WTC11 (cell line): ENCODE measurements around the gene KRTAP10-2. TPM values are rescaled to one million over a fixed set of nuclear protein-coding genes. Genes with fewer than 3 reads are reported as not detected.

Experiments
- ATAC-seq: fragments of 200-7000 bp; cut with Tn5 transposase; 2 replicates; pipeline ENCODE4 v1.10.0; 2021; ENCODE audit warnings: mild to moderate bottlenecking, moderate library complexity
- CTCF ChIA-PET: fragments of 300-600 bp; sonication (Branson Sonifier 250); formaldehyde crosslinking; loops from one replicate; lab custom pipeline; 2021; ENCODE audit warnings: antibody characterized with exemption; lab: Charles Lee
- POLR2A ChIA-PET: fragments of 350-600 bp; sonication (Branson Sonifier 250); formaldehyde crosslinking; loops from one replicate; lab custom pipeline; 2021; ENCODE audit warnings: antibody characterized with exemption; lab: Charles Lee
- DNase-seq: peaks from one replicate; pipeline ENCODE4 v3.0.0; 2021; ENCODE audit warnings: low spot score
- H3K27ac Mint-ChIP-seq: 2 replicates; pipeline ENCODE4 v1.8.0; 2021; ENCODE audit warnings: mixed read lengths
- H3K27me3 Mint-ChIP-seq: 2 replicates; pipeline ENCODE4 v1.8.0; 2021; ENCODE audit warnings: low read depth, mild to moderate bottlenecking, moderate library complexity, mixed read lengths
- H3K36me3 Mint-ChIP-seq: 2 replicates; pipeline ENCODE4 v1.8.0; 2021; ENCODE audit warnings: mixed read lengths
- H3K4me1 Mint-ChIP-seq: 2 replicates; pipeline ENCODE4 v1.8.0; 2022; ENCODE audit warnings: mixed read lengths
- H3K4me3 Mint-ChIP-seq: 2 replicates; pipeline ENCODE4 v1.8.0; 2021; ENCODE audit warnings: mild to moderate bottlenecking, moderate library complexity, mixed read lengths
- H3K9me3 Mint-ChIP-seq: 2 replicates; pipeline ENCODE4 v1.8.0; 2021; ENCODE audit warnings: mixed read lengths
- CTCF ChIP-seq: fragments of 200-600 bp; IDR thresholded peaks from 2 replicates; pipeline ENCODE4 v1.8.0; 2022; ENCODE audit warnings: antibody characterized with exemption
- E2F5 ChIP-seq: sonication (generic); formaldehyde crosslinking; IDR thresholded peaks from 2 replicates; pipeline ENCODE4 v1.8.1; 2022; ENCODE audit warnings: mild to moderate bottlenecking, moderate library complexity, missing genetic modification reagents
- EMX1 ChIP-seq: fragments of 250-450 bp; sonication (Bioruptor Pico); IDR thresholded peaks from 2 replicates; pipeline ENCODE4 v1.8.0; 2021; ENCODE audit warnings: mild to moderate bottlenecking
- ERG ChIP-seq: fragments of 250-450 bp; sonication (Bioruptor Pico); IDR thresholded peaks from 2 replicates; pipeline ENCODE4 v1.8.0; 2021; ENCODE audit warnings: mild to moderate bottlenecking
- ESRRA ChIP-seq: sonication (generic); formaldehyde crosslinking; IDR thresholded peaks from 2 replicates; pipeline ENCODE4 v1.8.1; 2022; ENCODE audit warnings: mild to moderate bottlenecking, missing genetic modification reagents, borderline replicate concordance
- FOXJ3 ChIP-seq: sonication (generic); formaldehyde crosslinking; IDR thresholded peaks from 2 replicates; pipeline ENCODE4 v1.9.0; 2021; ENCODE audit warnings: missing genetic modification reagents, mild to moderate bottlenecking, borderline replicate concordance
- FOXK1 ChIP-seq: sonication (generic); formaldehyde crosslinking; IDR thresholded peaks from 2 replicates; pipeline ENCODE4 v1.8.0; 2022; ENCODE audit warnings: mild to moderate bottlenecking, moderate library complexity, missing genetic modification reagents
- FOXP1 ChIP-seq: sonication (generic); formaldehyde crosslinking; IDR thresholded peaks from 2 replicates; pipeline ENCODE4 v1.8.0; 2022; ENCODE audit warnings: missing genetic modification reagents, mild to moderate bottlenecking, moderate library complexity, borderline replicate concordance
- GABPB1 ChIP-seq: sonication (generic); formaldehyde crosslinking; IDR thresholded peaks from 2 replicates; pipeline ENCODE4 v1.8.1; 2023; ENCODE audit warnings: mild to moderate bottlenecking, missing genetic modification reagents
- IRF2 ChIP-seq: sonication (generic); formaldehyde crosslinking; IDR thresholded peaks from 2 replicates; pipeline ENCODE4 v1.8.0; 2022; ENCODE audit warnings: low read depth, missing genetic modification reagents, borderline replicate concordance
- MLX ChIP-seq: sonication (generic); formaldehyde crosslinking; IDR thresholded peaks from 2 replicates; pipeline ENCODE4 v1.8.1; 2023; ENCODE audit warnings: mild to moderate bottlenecking, missing genetic modification reagents, moderate library complexity
- MYBL2 ChIP-seq: sonication (generic); formaldehyde crosslinking; IDR thresholded peaks from 2 replicates; pipeline ENCODE4 v1.8.1; 2023; ENCODE audit warnings: mild to moderate bottlenecking, moderate library complexity, missing genetic modification reagents
- NFYB ChIP-seq: sonication (generic); formaldehyde crosslinking; conservative IDR thresholded peaks from 2 replicates; pipeline ENCODE4 v1.8.0; 2022; ENCODE audit warnings: low read depth, missing genetic modification reagents
- OVOL2 ChIP-seq: fragments of 250-450 bp; sonication (Bioruptor Pico); IDR thresholded peaks from 2 replicates; pipeline ENCODE4 v1.9.0; 2021; ENCODE audit warnings: mild to moderate bottlenecking, borderline replicate concordance
- SMAD3 ChIP-seq: sonication (generic); formaldehyde crosslinking; IDR thresholded peaks from 2 replicates; pipeline ENCODE4 v1.8.0; 2022; ENCODE audit warnings: missing genetic modification reagents, mild to moderate bottlenecking, borderline replicate concordance
- SMAD4 ChIP-seq: sonication (generic); formaldehyde crosslinking; IDR thresholded peaks from 2 replicates; pipeline ENCODE4 v1.8.0; 2022; ENCODE audit warnings: mild to moderate bottlenecking, missing genetic modification reagents
- SOX15 ChIP-seq: fragments of 250-450 bp; sonication (Bioruptor Pico); IDR thresholded peaks from 2 replicates; pipeline ENCODE4 v1.9.0; 2021; ENCODE audit warnings: mild to moderate bottlenecking
- SP1 ChIP-seq: sonication (generic); formaldehyde crosslinking; conservative IDR thresholded peaks from 2 replicates; pipeline ENCODE4 v1.8.1; 2022; ENCODE audit warnings: missing genetic modification reagents
- TCF7 ChIP-seq: sonication (generic); formaldehyde crosslinking; IDR thresholded peaks from 2 replicates; pipeline ENCODE4 v1.8.0; 2022; ENCODE audit warnings: mild to moderate bottlenecking, low read depth, missing genetic modification reagents, moderate library complexity
- TEAD1 ChIP-seq: sonication (generic); formaldehyde crosslinking; IDR thresholded peaks from 2 replicates; pipeline ENCODE4 v1.8.0; 2022; ENCODE audit warnings: mild to moderate bottlenecking, missing genetic modification reagents
- TP53 ChIP-seq: sonication (generic); formaldehyde crosslinking; IDR thresholded peaks from 2 replicates; pipeline ENCODE4 v1.8.1; 2023; ENCODE audit warnings: mild to moderate bottlenecking, missing genetic modification reagents
- ZNF219 ChIP-seq: sonication (generic); formaldehyde crosslinking; IDR thresholded peaks from 2 replicates; pipeline ENCODE4 v1.8.0; 2023; ENCODE audit warnings: missing genetic modification reagents, mild to moderate bottlenecking, borderline replicate concordance
- ZNF232 ChIP-seq: sonication (generic); formaldehyde crosslinking; IDR thresholded peaks from 2 replicates; pipeline ENCODE4 v1.8.0; 2022; ENCODE audit warnings: mild to moderate bottlenecking, missing genetic modification reagents
- ZNF263 ChIP-seq: sonication (generic); formaldehyde crosslinking; IDR thresholded peaks from 2 replicates; pipeline ENCODE4 v1.8.1; 2022; ENCODE audit warnings: low read depth, mild to moderate bottlenecking, moderate library complexity, missing genetic modification reagents
- ZNF317 ChIP-seq: sonication (generic); formaldehyde crosslinking; IDR thresholded peaks from 2 replicates; pipeline ENCODE4 v1.8.1; 2023; ENCODE audit warnings: low read depth, mild to moderate bottlenecking, moderate library complexity, missing genetic modification reagents, borderline replicate concordance
- ZSCAN18 ChIP-seq: fragments of 250-450 bp; sonication (Bioruptor Pico); IDR thresholded peaks from 2 replicates; pipeline ENCODE4 v2.1.2; 2022; ENCODE audit warnings: mild to moderate bottlenecking, moderate library complexity
- total RNA-seq: library from RNA; stranded (reverse); gene quantifications from 3 replicates; pipeline ENCODE4 v1.2.3, GENCODE V29; 2021

Gene KRTAP10-2
- total RNA-seq, 1 experiment from 2014 or later = not detected

GRCh38 chr21:44511219-44511937 lies 39.9 kb downstream of the KRTAP10-2 start:
- no peak for ATAC-seq
- TF ChIP-seq FOXP1 (CRISPR knock-in tag) (no peak), ZNF317 (no peak), FOXJ3 (CRISPR knock-in tag) (no peak), ZNF263 (CRISPR knock-in tag) (no peak), TCF7 (CRISPR knock-in tag) (no peak)
- TF ChIP-seq, all 79 proteins: peak for 0
- ChIA-PET POLR2A (interaction anchor here (0.7 kb wide), 1 partner anchor 13 kb away, joined by 3 read pairs; no protein-coding TSS in a partner anchor), CTCF (interaction anchor here (0.5 to 4.2 kb wide), 49 partner anchors 10 to 1783 kb away, joined by 3 to 53 read pairs (median 5); partner anchors contain the start of genes KRTAP10-4, KRTAP10-6, PTTG1IP and TSPEAR)
- no peaks in the 10 kb centered on the region for H3K9me3 Mint-ChIP-seq
- no peaks in the 10 kb centered on the region; the same call in 1 of the 2 replicates for H3K4me1 Mint-ChIP-seq
- no peak overlapping the region for H3K4me3 Mint-ChIP-seq
- H3K27ac Mint-ChIP-seq = no peak overlapping the region
- no peaks in the 10 kb centered on the region for H3K27me3 Mint-ChIP-seq
- no peaks in the 10 kb centered on the region for H3K36me3 Mint-ChIP-seq
- DNase-seq = no peak

- no peaks in the 10 kb centered on the region for H3K36me3 Mint-ChIP-seq
- ChIA-PET POLR2A (interaction anchor here (0.7 kb wide), 1 partner anchor 12 kb away, joined by 3 read pairs; no protein-coding TSS in a partner anchor), CTCF (interaction anchor here (0.5 to 4.2 kb wide), 54 partner anchors 9 to 1784 kb away, joined by 3 to 53 read pairs (median 5); partner anchors contain the start of genes KRTAP10-4, KRTAP10-6, PTTG1IP and TSPEAR)
- no peak overlapping the region for H3K4me3 Mint-ChIP-seq
- ATAC-seq (peak; percentile 86), DNase-seq (peak; percentile 82)
- no peaks in the 10 kb centered on the region for H3K27me3 Mint-ChIP-seq
- H3K4me1 Mint-ChIP-seq = no peaks in the 10 kb centered on the region; the same call in 1 of the 2 replicates
- H3K27ac Mint-ChIP-seq = no peak overlapping the region
- no peaks in the 10 kb centered on the region for H3K9me3 Mint-ChIP-seq
- TF ChIP-seq ZNF232 = no peak
- TF ChIP-seq FOXP1 (CRISPR knock-in tag) = no peak
- TF ChIP-seq IRF2 = no peak
- TF ChIP-seq GABPB1 (CRISPR knock-in tag) = no peak
- no peak for TF ChIP-seq TP53 (CRISPR knock-in tag)
- TF ChIP-seq ZSCAN18 (CRISPR knock-in tag) = no peak
- 0 out of 2 replicates have a peak, but pooled peaks have one; percentile 51 for TF ChIP-seq E2F5 (CRISPR knock-in tag)
- TF ChIP-seq ZNF219 = no peak
- no peak for TF ChIP-seq OVOL2 (CRISPR knock-in tag)
- TF ChIP-seq SOX15 = no peak
- no peak for TF ChIP-seq MYBL2 (CRISPR knock-in tag)
- TF ChIP-seq CTCF = peak; percentile 90
- no peak for TF ChIP-seq NFYB (CRISPR knock-in tag)
- TF ChIP-seq SMAD3 (CRISPR knock-in tag) = no peak
- TF ChIP-seq EMX1 (CRISPR knock-in tag) = no peak
- TF ChIP-seq SMAD4 = no peak
- TF ChIP-seq TEAD1 (CRISPR knock-in tag) = no peak
- TF ChIP-seq FOXK1 (CRISPR knock-in tag) = 0 out of 2 replicates have a peak, but pooled peaks have one; percentile 32
- TF ChIP-seq FOXJ3 (CRISPR knock-in tag) = no peak
- no peak for TF ChIP-seq ESRRA (CRISPR knock-in tag)
- no peak for TF ChIP-seq ZNF263 (CRISPR knock-in tag)
- TF ChIP-seq SP1 = peak; percentile 69; the same call in 1 of the 2 replicates
- no peak for TF ChIP-seq ERG (CRISPR knock-in tag)
- 0 out of 2 replicates have a peak, but pooled peaks have one; percentile 38 for TF ChIP-seq MLX (CRISPR knock-in tag)
These were observed 40.6 kb downstream of the KRTAP10-2 start for GRCh38 chr21:44510508-44511218.
